Aorta (tissue), 5 donors: ENCODE results near the gene ESR1. TPM values are rescaled to one million over a fixed set of nuclear protein-coding genes. Genes with fewer than 3 reads are reported as not detected.

Source experiments
- ATAC-seq: fragments of 200-7000 bp; cut with Tn5 transposase; one replicate; pipeline ENCODE4 v1.9.1; 2022; ENCODE audit warnings: moderate library complexity; ENCODE audit not compliant: low FRiP score
- DNase-seq, 2 donors: peaks; one replicate each; pipeline ENCODE4 v3.0.0-alpha.2; 2020
- H3K27ac ChIP-seq, 2 donors: one replicate each; pipeline ENCODE4 v1.5.1; 2013; ENCODE audit warnings: low read length in 2 of 2, mild to moderate bottlenecking in 2 of 2, moderate library complexity in 2 of 2, control low read depth in 1 of 2, inconsistent platforms in 1 of 2, low read depth in 1 of 2
- H3K27me3 ChIP-seq, 2 donors: one replicate each; pipeline ENCODE4 v1.6.1; 2013; ENCODE audit warnings: control low read depth in 1 of 2, low read length in 1 of 2, mild to moderate bottlenecking in 1 of 2, moderate library complexity in 1 of 2; ENCODE audit not compliant: insufficient read depth in 2 of 2, control insufficient read depth in 1 of 2
- H3K36me3 ChIP-seq, 2 donors: one replicate each; pipeline ENCODE4 v1.6.1; 2013; ENCODE audit warnings: control low read depth in 1 of 2, low read length in 1 of 2, mild to moderate bottlenecking in 1 of 2; ENCODE audit not compliant: insufficient read depth in 2 of 2, control insufficient read depth in 1 of 2
- H3K4me1 ChIP-seq, 2 donors: one replicate each; pipeline ENCODE4 v1.6.1; 2013; ENCODE audit warnings: low read length in 2 of 2, control low read depth in 1 of 2, mild to moderate bottlenecking in 1 of 2, moderate library complexity in 1 of 2; ENCODE audit not compliant: insufficient read depth in 2 of 2, control insufficient read depth in 1 of 2
- H3K4me3 ChIP-seq, 2 donors: one replicate each; pipeline ENCODE4 v1.5.1; 2013; ENCODE audit warnings: low read length in 2 of 2, control low read depth in 1 of 2, mild to moderate bottlenecking in 1 of 2
- H3K9me3 ChIP-seq: one replicate; pipeline ENCODE4 v1.6.1; 2013; ENCODE audit warnings: mild to moderate bottlenecking, low read length; ENCODE audit not compliant: control insufficient read depth
- WGBS, 2 donors: extraction: QIAGEN DNeasy Blood & Tissue Kit; methylation state at CpG; one replicate each; pipeline ENCODE4 v1.1.7; 2013; 5-methylcytosine and 5-hydroxymethylcytosine counted together
- intact Hi-C, 2 donors: fragments of 100-400 bp; cut with DNase I; formaldehyde crosslinking; loops; one replicate each; pipeline versions ENCODE4 v1.14.2 to v1.15.0; 2022
- long read RNA-seq, 2 donors: library from polyadenylated mRNA; unstranded; transcript quantifications; one replicate each; pipeline ENCODE4 v2.0.0, GENCODE V29; 2020 to 2021
- polyA plus RNA-seq, 2 donors: library from polyadenylated mRNA; stranded (reverse); fragments of 200-250 nt; gene quantifications; one replicate each; pipeline ENCODE4 v1.2.3, GENCODE V29; 2013
- total RNA-seq, 2 donors: library from RNA; stranded (reverse); fragmentation: NEBNext Ultra II Directional; extraction: Animal tissue kit (Norgen Biotek cat#: 25700); gene quantifications; one replicate each; pipeline ENCODE4 v1.2.1, GENCODE V29; 2021
- donor health status: healthy with polysubstance abuse.
- donor health status: Bipolar disorder and iron deficiency.
- donor health status: DM: no; HTN: no; CAD: no.
- donor health status: DM: no; HTN: no; CAD: no.
- donor health status: DM: yes; HTN: yes; CAD: no.

Gene ESR1
- total RNA-seq: 10 to 100 TPM in 1 of 2 donors, 1 to 10 TPM in 1; 4.1 to 12.3 TPM
- polyA plus RNA-seq: 1 to 10 TPM in 1 of 2 donors, under 1 TPM in 1; 0.13 to 1.6 TPM
- long read RNA-seq, donor 1, partial matches to known transcripts: 3 of 11 reads
- long read RNA-seq, donor 1, other reads (novel, unspliced or antisense): 8 of 11 reads
- long read RNA-seq, donor 2, partial matches to known transcripts: 0 of 17 reads
- long read RNA-seq, donor 2, other reads (novel, unspliced or antisense): 17 of 17 reads

DNA sequence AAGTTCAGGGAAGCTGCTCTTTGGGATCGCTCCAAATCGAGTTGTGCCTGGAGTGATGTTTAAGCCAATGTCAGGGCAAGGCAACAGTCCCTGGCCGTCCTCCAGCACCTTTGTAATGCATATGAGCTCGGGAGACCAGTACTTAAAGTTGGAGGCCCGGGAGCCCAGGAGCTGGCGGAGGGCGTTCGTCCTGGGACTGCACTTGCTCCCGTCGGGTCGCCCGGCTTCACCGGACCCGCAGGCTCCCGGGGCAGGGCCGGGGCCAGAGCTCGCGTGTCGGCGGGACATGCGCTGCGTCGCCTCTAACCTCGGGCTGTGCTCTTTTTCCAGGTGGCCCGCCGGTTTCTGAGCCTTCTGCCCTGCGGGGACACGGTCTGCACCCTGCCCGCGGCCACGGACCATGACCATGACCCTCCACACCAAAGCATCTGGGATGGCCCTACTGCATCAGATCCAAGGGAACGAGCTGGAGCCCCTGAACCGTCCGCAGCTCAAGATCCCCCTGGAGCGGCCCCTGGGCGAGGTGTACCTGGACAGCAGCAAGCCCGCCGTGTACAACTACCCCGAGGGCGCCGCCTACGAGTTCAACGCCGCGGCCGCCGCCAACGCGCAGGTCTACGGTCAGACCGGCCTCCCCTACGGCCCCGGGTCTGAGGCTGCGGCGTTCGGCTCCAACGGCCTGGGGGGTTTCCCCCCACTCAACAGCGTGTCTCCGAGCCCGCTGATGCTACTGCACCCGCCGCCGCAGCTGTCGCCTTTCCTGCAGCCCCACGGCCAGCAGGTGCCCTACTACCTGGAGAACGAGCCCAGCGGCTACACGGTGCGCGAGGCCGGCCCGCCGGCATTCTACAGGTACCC is at the start of gene ESR1:
Gene ESR1, plus strand, starts transcription at position 170 of the 858 bp plus-strand sequence. Its CDS starts 231 bp downstream, at position 401.
- peak; percentile 53 for ATAC-seq
- Histone ChIP-seq H3K36me3 (no peaks in the 10 kb centered on the region), H3K27ac (peak within 1 kb of the TSS in 1 of 2 donors; percentile 21), H3K4me3 (peak within 1 kb of the TSS; percentile 9 to 40), H3K27me3 (no peaks in the 10 kb centered on the region), H3K4me1 (no peaks in the 10 kb centered on the region), H3K9me3 (no peaks in the 10 kb centered on the region)
- intact Hi-C loops: loop anchor here in 1 of 2 donors (5.0 kb wide), 1 partner anchor 40 kb away; no protein-coding TSS in a partner anchor
- WGBS, 2 donors: 1% methylated on average over 58 to 73 of the region's 73 CpGs
- DNase-seq: peak; percentile 48 to 78

DNA sequence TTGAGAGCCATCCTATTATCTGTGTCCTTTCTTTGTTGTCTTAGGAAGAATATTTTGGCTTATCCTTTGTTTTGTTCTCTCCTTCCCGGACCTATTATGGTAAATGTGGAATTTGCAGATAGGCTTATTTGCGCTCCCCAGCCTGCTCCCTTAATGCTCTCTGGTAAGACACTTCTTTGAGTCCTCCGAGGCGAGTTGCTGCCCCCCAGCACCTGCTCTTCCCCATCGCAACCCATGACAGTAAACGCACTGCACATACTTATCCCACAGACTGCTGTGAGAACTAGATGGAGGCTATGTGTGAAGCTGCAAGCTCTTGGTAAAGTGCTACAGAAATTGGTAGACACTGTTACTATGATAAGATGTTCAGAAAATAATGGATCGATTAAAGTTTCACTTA is 47.0 kb upstream of the ESR1 start:
- Histone ChIP-seq H3K27ac (no peak overlapping the region), H3K27me3 (no peaks in the 10 kb centered on the region), H3K4me3 (no peak overlapping the region), H3K36me3 (no peaks in the 10 kb centered on the region), H3K9me3 (no peaks in the 10 kb centered on the region), H3K4me1 (peaks cover 0 to 5% of the 10 kb centered on the region in 2 donors)
- WGBS, 2 donors: 86 to 87% methylated on average over 7 of the region's 7 CpGs
- ATAC-seq: no peak
- no peak for DNase-seq
- intact Hi-C loops: loop anchor here in 1 of 2 donors (5.0 kb wide), 2 partner anchors 352 to 367 kb away; no protein-coding TSS in a partner anchor

DNA sequence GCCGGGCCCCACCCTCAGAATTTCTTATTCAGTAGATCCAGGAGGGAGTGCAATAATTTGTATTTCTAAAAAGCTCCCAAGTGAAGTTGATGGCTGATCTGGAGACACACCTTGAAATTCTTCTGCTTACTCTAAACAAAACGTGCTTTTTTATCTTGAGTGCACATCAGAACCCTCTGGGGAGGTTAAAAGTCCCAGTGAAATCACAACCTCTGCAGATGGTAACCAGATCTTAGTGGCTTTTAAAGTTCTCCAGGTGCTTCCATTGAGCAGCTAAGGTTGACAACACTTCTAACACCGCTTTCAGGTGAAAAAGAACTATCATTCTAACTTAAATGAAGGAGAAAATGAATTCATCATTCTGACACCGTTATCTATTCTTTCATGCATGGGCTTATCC is 45.6 kb upstream of the ESR1 start:
- no peak overlapping the region for H3K4me3 ChIP-seq
- ATAC-seq (no peak), DNase-seq (no peak)
- intact Hi-C loops: loop anchor here in 1 of 2 donors (5.0 kb wide), 2 partner anchors 350 to 365 kb away; no protein-coding TSS in a partner anchor
- peaks cover 0 to 5% of the 10 kb centered on the region in 2 donors for H3K4me1 ChIP-seq
- no peak overlapping the region for H3K27ac ChIP-seq
- no peaks in the 10 kb centered on the region for H3K27me3 ChIP-seq
- 87 to 88% methylated on average over 4 of the region's 4 CpGs for WGBS, 2 donors
- no peaks in the 10 kb centered on the region for H3K9me3 ChIP-seq
- H3K36me3 ChIP-seq: no peaks in the 10 kb centered on the region

DNA sequence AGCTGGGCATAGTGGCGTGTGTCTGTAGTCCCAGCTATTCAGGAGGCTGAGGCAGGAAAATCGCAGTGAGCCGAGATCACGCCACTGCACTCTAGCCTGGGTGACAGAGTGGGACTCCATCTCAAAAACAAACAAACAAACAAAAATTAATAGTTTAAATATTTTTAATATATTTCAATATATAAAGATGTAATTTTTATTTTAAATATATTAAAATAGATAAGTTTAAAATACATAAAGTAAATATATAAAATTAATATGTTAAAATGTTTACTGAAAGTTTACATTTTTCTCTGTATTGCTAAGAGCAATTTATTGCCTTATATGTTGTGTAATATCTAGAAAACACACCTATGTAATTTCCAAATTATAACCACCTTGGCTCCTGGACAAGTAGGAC is 44.7 kb upstream of the ESR1 start:
- ATAC-seq (no peak), DNase-seq (no peak)
- H3K4me3 ChIP-seq: no peak overlapping the region
- 97% methylated on average over 4 of the region's 4 CpGs for WGBS, 2 donors
- H3K27ac ChIP-seq: no peak overlapping the region
- intact Hi-C loops: loop anchor here in 1 of 2 donors (5.0 kb wide), 2 partner anchors 349 to 364 kb away; no protein-coding TSS in a partner anchor
- peaks cover 0 to 1% of the 10 kb centered on the region in 2 donors for H3K4me1 ChIP-seq
- H3K36me3 ChIP-seq: no peaks in the 10 kb centered on the region
- H3K9me3 ChIP-seq: no peaks in the 10 kb centered on the region
- H3K27me3 ChIP-seq: no peaks in the 10 kb centered on the region

DNA sequence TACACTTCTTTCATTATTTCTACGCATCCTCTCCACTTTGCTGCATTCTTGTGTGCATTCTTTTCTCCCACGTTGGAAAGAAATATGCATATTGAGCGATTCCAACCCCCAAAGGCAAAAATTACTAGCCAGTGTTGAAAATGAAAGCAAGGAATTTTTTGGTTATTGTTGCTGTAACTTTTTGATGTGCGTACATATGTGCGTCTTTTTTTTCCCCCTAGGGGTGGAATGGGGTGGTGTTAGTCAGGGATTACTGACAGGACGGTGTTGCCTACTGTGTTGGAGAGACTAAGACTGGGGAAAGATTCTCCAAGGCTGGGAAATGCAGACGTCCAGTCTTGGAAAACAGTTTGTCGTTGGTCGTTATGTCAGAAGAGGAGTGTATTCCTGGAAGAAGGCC is 44.2 kb upstream of the ESR1 start:
- peak overlapping the region in 1 of 2 donors; percentile 15 for H3K27ac ChIP-seq
- intact Hi-C loops: loop anchor here in 1 of 2 donors (5.0 kb wide), 2 partner anchors 349 to 364 kb away; no protein-coding TSS in a partner anchor
- peak overlapping the region in 1 of 2 donors; percentile 66 for H3K4me3 ChIP-seq
- DNase-seq: no peak
- no peaks in the 10 kb centered on the region for H3K27me3 ChIP-seq
- ATAC-seq: no peak
- WGBS, 2 donors: 30 to 31% methylated on average over 9 of the region's 9 CpGs
- no peaks in the 10 kb centered on the region for H3K36me3 ChIP-seq
- H3K4me1 ChIP-seq: no peaks in the 10 kb centered on the region
- no peaks in the 10 kb centered on the region for H3K9me3 ChIP-seq

DNA sequence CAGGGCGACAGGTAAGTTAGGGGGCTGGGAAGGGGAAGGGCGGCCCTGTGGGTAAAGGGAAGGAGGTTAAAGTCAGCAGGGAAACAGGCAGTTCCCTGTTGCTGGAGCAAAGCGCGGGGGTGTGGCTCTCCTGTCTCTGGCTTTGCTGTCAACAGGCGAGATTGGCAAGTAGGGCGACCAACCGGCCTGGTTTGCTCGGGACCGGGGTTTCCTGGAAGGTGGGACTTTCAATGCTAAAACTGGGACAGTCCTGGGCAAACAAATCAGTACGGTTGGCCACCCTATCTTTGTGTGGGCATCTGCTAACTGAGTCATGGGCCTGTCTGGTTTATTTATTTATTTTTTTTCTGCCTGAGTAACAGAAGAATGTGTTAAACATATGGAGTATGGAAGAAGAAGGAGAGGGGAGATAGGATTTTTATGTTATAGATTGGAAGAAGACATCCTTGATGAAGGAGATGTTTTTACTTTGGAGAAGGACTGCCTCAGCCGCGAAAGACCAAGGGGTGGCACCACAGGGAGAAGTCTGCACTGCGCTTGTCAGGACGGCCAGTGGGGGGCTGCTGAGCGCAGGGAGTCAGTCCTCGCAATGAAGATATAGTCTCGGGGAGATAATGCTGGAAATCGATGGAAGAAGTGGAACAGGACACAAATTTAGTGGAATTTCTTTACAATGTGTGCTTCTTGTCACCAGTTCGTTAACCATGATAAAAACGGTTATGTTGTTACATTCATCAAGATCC is 43.4 kb upstream of the ESR1 start:
- Histone ChIP-seq H3K36me3 (no peaks in the 10 kb centered on the region), H3K4me1 (no peaks in the 10 kb centered on the region), H3K27ac (peak overlapping the region in 1 of 2 donors; percentile 15), H3K27me3 (no peaks in the 10 kb centered on the region), H3K9me3 (no peaks in the 10 kb centered on the region), H3K4me3 (peak overlapping the region in 1 of 2 donors; percentile 11)
- WGBS, 2 donors: 7 to 9% methylated on average over 20 of the region's 20 CpGs
- ATAC-seq: peak; percentile 91
- DNase-seq: peak; percentile 96 to 97
- intact Hi-C loops: loop anchor here in 1 of 2 donors (5.0 kb wide), 2 partner anchors 348 to 363 kb away; no protein-coding TSS in a partner anchor

DNA sequence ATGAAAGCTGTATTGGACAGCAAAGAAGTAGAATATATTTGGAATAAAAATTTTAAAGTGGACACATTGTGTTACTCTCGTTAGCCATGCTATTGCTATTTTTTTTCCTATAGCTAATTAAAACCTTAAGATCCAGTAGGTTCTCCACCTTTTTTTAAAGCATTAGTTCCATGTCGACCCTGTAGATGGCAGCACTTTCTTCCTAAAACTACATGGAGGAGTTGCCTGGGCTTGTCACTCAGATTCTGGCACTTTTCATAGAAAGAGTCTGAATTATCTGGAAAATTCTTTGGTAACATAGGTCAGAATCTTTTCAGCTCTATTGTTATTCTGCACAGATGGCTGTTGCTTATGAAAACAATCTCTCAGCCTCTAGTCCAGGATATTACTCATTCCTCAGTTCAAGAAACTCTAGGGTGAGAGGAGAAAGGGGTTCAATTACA is 42.0 kb upstream of the ESR1 start:
- no peaks in the 10 kb centered on the region for H3K27me3 ChIP-seq
- no peaks in the 10 kb centered on the region for H3K36me3 ChIP-seq
- no peak overlapping the region for H3K4me3 ChIP-seq
- DNase-seq (peak in 1 of 2 donors; percentile 53), ATAC-seq (peak; percentile 85)
- intact Hi-C loops: loop anchor here (5.0 kb wide), 3 partner anchors 42 to 502 kb away; partner anchors contain the start of gene ESR1 (in 1 of the 2)
- H3K9me3 ChIP-seq: no peaks in the 10 kb centered on the region
- no peak overlapping the region for H3K27ac ChIP-seq
- WGBS, 2 donors: 0 to 1% methylated on average over 2 of the region's 2 CpGs
- H3K4me1 ChIP-seq: no peaks in the 10 kb centered on the region

DNA sequence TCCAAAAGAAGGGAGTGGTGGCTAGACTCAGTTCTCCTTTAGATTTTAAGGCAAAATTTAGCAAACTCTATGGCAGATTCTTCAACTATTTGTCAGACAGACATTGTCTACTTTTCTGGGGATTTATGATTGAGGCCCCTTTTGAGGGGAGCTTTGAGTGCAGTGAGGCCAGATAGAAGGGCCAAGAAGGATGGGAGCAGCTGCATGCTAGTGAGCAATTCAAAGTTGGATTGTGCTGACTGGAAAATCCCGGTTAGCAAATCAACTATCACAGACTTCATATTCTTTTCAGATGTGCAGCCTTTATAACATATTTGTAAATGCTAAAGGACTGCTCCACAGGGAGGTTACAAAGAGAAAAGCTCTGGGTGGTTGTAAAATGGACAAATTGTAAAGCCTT is 35.0 kb upstream of the ESR1 start:
- Histone ChIP-seq H3K36me3 (no peaks in the 10 kb centered on the region), H3K4me3 (no peak overlapping the region), H3K4me1 (no peaks in the 10 kb centered on the region), H3K27ac (no peak overlapping the region), H3K27me3 (no peaks in the 10 kb centered on the region), H3K9me3 (no peaks in the 10 kb centered on the region)
- 79 to 88% methylated on average over 1 of the region's 1 CpG for WGBS, 2 donors
- DNase-seq (no peak), ATAC-seq (no peak)
- intact Hi-C loops: no loop called here
